WTC11 (cell line): Measurements from ENCODE around the gene ARL9. TPM values are rescaled to one million over a fixed set of nuclear protein-coding genes. Genes with fewer than 3 reads are reported as not detected.

Experiments used
- ATAC-seq: fragments of 200-7000 bp; cut with Tn5 transposase; 2 replicates; pipeline ENCODE4 v1.10.0; 2021; ENCODE audit warnings: mild to moderate bottlenecking, moderate library complexity
- CTCF ChIA-PET: fragments of 300-600 bp; sonication (Branson Sonifier 250); formaldehyde crosslinking; loops from one replicate; lab custom pipeline; 2021; ENCODE audit warnings: antibody characterized with exemption; lab: Charles Lee
- POLR2A ChIA-PET: fragments of 350-600 bp; sonication (Branson Sonifier 250); formaldehyde crosslinking; loops from one replicate; lab custom pipeline; 2021; ENCODE audit warnings: antibody characterized with exemption; lab: Charles Lee
- DNase-seq: peaks from one replicate; pipeline ENCODE4 v3.0.0; 2021; ENCODE audit warnings: low spot score
- H3K27ac Mint-ChIP-seq: 2 replicates; pipeline ENCODE4 v1.8.0; 2021; ENCODE audit warnings: mixed read lengths
- H3K27me3 Mint-ChIP-seq: 2 replicates; pipeline ENCODE4 v1.8.0; 2021; ENCODE audit warnings: low read depth, mild to moderate bottlenecking, moderate library complexity, mixed read lengths
- H3K36me3 Mint-ChIP-seq: 2 replicates; pipeline ENCODE4 v1.8.0; 2021; ENCODE audit warnings: mixed read lengths
- H3K4me1 Mint-ChIP-seq: 2 replicates; pipeline ENCODE4 v1.8.0; 2022; ENCODE audit warnings: mixed read lengths
- H3K4me3 Mint-ChIP-seq: 2 replicates; pipeline ENCODE4 v1.8.0; 2021; ENCODE audit warnings: mild to moderate bottlenecking, moderate library complexity, mixed read lengths
- H3K9me3 Mint-ChIP-seq: 2 replicates; pipeline ENCODE4 v1.8.0; 2021; ENCODE audit warnings: mixed read lengths
- ARID4B ChIP-seq: sonication (generic); formaldehyde crosslinking; IDR thresholded peaks from 2 replicates; pipeline ENCODE4 v1.8.0; 2023; ENCODE audit warnings: missing genetic modification reagents, mild to moderate bottlenecking, borderline replicate concordance
- ATF2 ChIP-seq: sonication (generic); formaldehyde crosslinking; IDR thresholded peaks from 2 replicates; pipeline ENCODE4 v1.8.1; 2022; ENCODE audit warnings: low read depth, missing genetic modification reagents, borderline replicate concordance
- CREB1 ChIP-seq: sonication (generic); formaldehyde crosslinking; IDR thresholded peaks from 2 replicates; pipeline ENCODE4 v1.8.0; 2023; ENCODE audit warnings: mild to moderate bottlenecking, missing genetic modification reagents
- E2F1 ChIP-seq: sonication (generic); formaldehyde crosslinking; IDR thresholded peaks from 2 replicates; pipeline ENCODE4 v1.8.0; 2022; ENCODE audit warnings: mild to moderate bottlenecking, missing genetic modification reagents
- E2F5 ChIP-seq: sonication (generic); formaldehyde crosslinking; IDR thresholded peaks from 2 replicates; pipeline ENCODE4 v1.8.1; 2022; ENCODE audit warnings: mild to moderate bottlenecking, moderate library complexity, missing genetic modification reagents
- EMX1 ChIP-seq: fragments of 250-450 bp; sonication (Bioruptor Pico); IDR thresholded peaks from 2 replicates; pipeline ENCODE4 v1.8.0; 2021; ENCODE audit warnings: mild to moderate bottlenecking
- ETV6 ChIP-seq: sonication (generic); formaldehyde crosslinking; IDR thresholded peaks from 2 replicates; pipeline ENCODE4 v1.8.1; 2022; ENCODE audit warnings: mild to moderate bottlenecking, missing genetic modification reagents
- JAZF1 ChIP-seq: fragments of 250-450 bp; sonication (Bioruptor Pico); IDR thresholded peaks from 2 replicates; pipeline ENCODE4 v1.9.0; 2021; ENCODE audit warnings: moderate library complexity, mild to moderate bottlenecking, inconsistent platforms
- KAT7 ChIP-seq: sonication (generic); formaldehyde crosslinking; IDR thresholded peaks from 2 replicates; pipeline ENCODE4 v1.8.1; 2023; ENCODE audit warnings: missing genetic modification reagents, mild to moderate bottlenecking, borderline replicate concordance
- NFE2L1 ChIP-seq: sonication (generic); formaldehyde crosslinking; IDR thresholded peaks from 2 replicates; pipeline ENCODE4 v1.8.1; 2023; ENCODE audit warnings: missing genetic modification reagents
- NR2C2 ChIP-seq: sonication (generic); formaldehyde crosslinking; IDR thresholded peaks from 2 replicates; pipeline ENCODE4 v1.8.0; 2022; ENCODE audit warnings: mild to moderate bottlenecking, missing genetic modification reagents
- OVOL2 ChIP-seq: fragments of 250-450 bp; sonication (Bioruptor Pico); IDR thresholded peaks from 2 replicates; pipeline ENCODE4 v1.9.0; 2021; ENCODE audit warnings: mild to moderate bottlenecking, borderline replicate concordance
- SMAD3 ChIP-seq: sonication (generic); formaldehyde crosslinking; IDR thresholded peaks from 2 replicates; pipeline ENCODE4 v1.8.0; 2022; ENCODE audit warnings: missing genetic modification reagents, mild to moderate bottlenecking, borderline replicate concordance
- SP1 ChIP-seq: sonication (generic); formaldehyde crosslinking; conservative IDR thresholded peaks from 2 replicates; pipeline ENCODE4 v1.8.1; 2022; ENCODE audit warnings: missing genetic modification reagents
- TP53 ChIP-seq: sonication (generic); formaldehyde crosslinking; IDR thresholded peaks from 2 replicates; pipeline ENCODE4 v1.8.1; 2023; ENCODE audit warnings: mild to moderate bottlenecking, missing genetic modification reagents
- USF1 ChIP-seq: sonication (generic); formaldehyde crosslinking; IDR thresholded peaks from 2 replicates; pipeline ENCODE4 v1.8.0; 2022; ENCODE audit warnings: mild to moderate bottlenecking, missing genetic modification reagents
- ZBTB21 ChIP-seq: sonication (generic); formaldehyde crosslinking; IDR thresholded peaks from 2 replicates; pipeline ENCODE4 v1.8.1; 2023; ENCODE audit warnings: mild to moderate bottlenecking, missing genetic modification reagents, borderline replicate concordance
- ZNF121 ChIP-seq: sonication (generic); formaldehyde crosslinking; IDR thresholded peaks from 2 replicates; pipeline ENCODE4 v1.8.0; 2023; ENCODE audit warnings: missing genetic modification reagents
- ZNF317 ChIP-seq: sonication (generic); formaldehyde crosslinking; IDR thresholded peaks from 2 replicates; pipeline ENCODE4 v1.8.1; 2023; ENCODE audit warnings: low read depth, mild to moderate bottlenecking, moderate library complexity, missing genetic modification reagents, borderline replicate concordance
- ZNF423 ChIP-seq: fragments of 250-450 bp; sonication (Bioruptor Pico); IDR thresholded peaks from 2 replicates; pipeline ENCODE4 v2.1.2; 2022; ENCODE audit warnings: mild to moderate bottlenecking, moderate library complexity
- ZNF425 ChIP-seq: fragments of 250-450 bp; sonication (Bioruptor Pico); conservative IDR thresholded peaks from 2 replicates; pipeline ENCODE4 v1.9.0; 2021; ENCODE audit warnings: mild to moderate bottlenecking
- total RNA-seq: library from RNA; stranded (reverse); gene quantifications from 3 replicates; pipeline ENCODE4 v1.2.3, GENCODE V29; 2021

Gene ARL9
- total RNA-seq, 1 experiment from 2014 or later, result 0.48 TPM

GRCh38 chr4:56480691-56481090 is 24.9 kb upstream of the ARL9 start (continued):
- no peak for TF ChIP-seq ATF2
- no peak for TF ChIP-seq E2F5 (CRISPR knock-in tag)
- no peak for TF ChIP-seq EMX1 (CRISPR knock-in tag)

GRCh38 chr4:56496241-56496640 is 9.3 kb upstream of the ARL9 start:
- H3K9me3 Mint-ChIP-seq, result no peaks in the 10 kb centered on the region
- H3K27ac Mint-ChIP-seq, result no peak overlapping the region
- TF ChIP-seq OVOL2 (CRISPR knock-in tag), result no peak
- TF ChIP-seq CREB1 (CRISPR knock-in tag), result no peak
- no peak for TF ChIP-seq SP1 (CRISPR knock-in tag)
- no peak for TF ChIP-seq ETV6 (CRISPR knock-in tag)
- no peak for TF ChIP-seq E2F5 (CRISPR knock-in tag)
- no peak for TF ChIP-seq ZNF121 (CRISPR knock-in tag)
- no peak for TF ChIP-seq ZNF317 (CRISPR knock-in tag)
- no peak for TF ChIP-seq USF1 (CRISPR knock-in tag)
- TF ChIP-seq ARID4B (CRISPR knock-in tag), result no peak
- TF ChIP-seq E2F1 (CRISPR knock-in tag), result no peak
- no peak for TF ChIP-seq TP53 (CRISPR knock-in tag)
- POLR2A ChIA-PET, result no interaction called here
- H3K4me1 Mint-ChIP-seq, result no peaks in the 10 kb centered on the region
- CTCF ChIA-PET, result no interaction called here
- H3K36me3 Mint-ChIP-seq, result peaks cover 66% of the 10 kb centered on the region
- no peaks in the 10 kb centered on the region for H3K27me3 Mint-ChIP-seq
- H3K4me3 Mint-ChIP-seq, result no peak overlapping the region
- DNase-seq (no peak), ATAC-seq (no peak)

GRCh38 chr4:56511098-56511497 is 5.5 kb downstream of the ARL9 start:
- H3K9me3 Mint-ChIP-seq, result no peaks in the 10 kb centered on the region
- ChIA-PET POLR2A (no interaction called here), CTCF (interaction anchor here (0.7 kb wide), 1 partner anchor 8 kb away, joined by 3 read pairs; no protein-coding TSS in a partner anchor)
- no peak for ATAC-seq
- no peaks in the 10 kb centered on the region for H3K36me3 Mint-ChIP-seq
- DNase-seq, result no peak
- H3K4me1 Mint-ChIP-seq, result peaks cover 5% of the 10 kb centered on the region
- peaks cover 23% of the 10 kb centered on the region for H3K27me3 Mint-ChIP-seq
- no peak overlapping the region for H3K4me3 Mint-ChIP-seq
- no peak overlapping the region for H3K27ac Mint-ChIP-seq
- TF ChIP-seq NR2C2 (CRISPR knock-in tag), result no peak
- TF ChIP-seq ZBTB21 (CRISPR knock-in tag), result no peak
- TF ChIP-seq JAZF1 (CRISPR knock-in tag), result no peak
- no peak for TF ChIP-seq SMAD3 (CRISPR knock-in tag)
- no peak for TF ChIP-seq NFE2L1 (CRISPR knock-in tag)
- TF ChIP-seq KAT7 (CRISPR knock-in tag), result no peak
- no peak for TF ChIP-seq ZNF425 (CRISPR knock-in tag)
- TF ChIP-seq ZNF423 (CRISPR knock-in tag), result no peak
